ENCODE results near the gene SERPINE1.
"Not testable (repeated sequence)": the region's sequence is repeated elsewhere in the genome, so short reads cannot be mapped to it uniquely, and the experiment has no call there.

SERPINE1 gene

DNA sequence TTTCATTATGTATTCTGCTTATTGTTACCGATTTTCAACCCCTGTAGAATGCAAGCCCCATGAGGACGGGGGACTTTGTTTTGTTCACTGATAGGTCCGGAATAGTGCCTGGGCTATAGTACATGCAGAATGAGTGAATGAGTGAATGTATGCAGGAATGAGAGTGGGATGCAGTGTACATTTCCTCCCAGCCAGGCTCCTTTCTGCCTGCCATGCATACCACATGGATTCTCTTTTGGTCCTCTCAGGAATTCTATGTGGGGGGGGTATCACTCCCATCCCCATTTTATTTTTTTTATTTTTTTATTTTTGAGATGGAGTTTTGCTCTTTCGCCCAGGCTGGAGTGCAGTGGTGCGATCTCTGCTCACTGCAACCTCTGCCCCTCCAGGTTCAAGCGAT lies 24.9 kb upstream of the SERPINE1 start:
- no peak for DNase-seq

GRCh38 chr7:101103701-101104100 lies 23.2 kb upstream of the SERPINE1 start:
- DNase-seq = not testable (repeated sequence)

DNA sequence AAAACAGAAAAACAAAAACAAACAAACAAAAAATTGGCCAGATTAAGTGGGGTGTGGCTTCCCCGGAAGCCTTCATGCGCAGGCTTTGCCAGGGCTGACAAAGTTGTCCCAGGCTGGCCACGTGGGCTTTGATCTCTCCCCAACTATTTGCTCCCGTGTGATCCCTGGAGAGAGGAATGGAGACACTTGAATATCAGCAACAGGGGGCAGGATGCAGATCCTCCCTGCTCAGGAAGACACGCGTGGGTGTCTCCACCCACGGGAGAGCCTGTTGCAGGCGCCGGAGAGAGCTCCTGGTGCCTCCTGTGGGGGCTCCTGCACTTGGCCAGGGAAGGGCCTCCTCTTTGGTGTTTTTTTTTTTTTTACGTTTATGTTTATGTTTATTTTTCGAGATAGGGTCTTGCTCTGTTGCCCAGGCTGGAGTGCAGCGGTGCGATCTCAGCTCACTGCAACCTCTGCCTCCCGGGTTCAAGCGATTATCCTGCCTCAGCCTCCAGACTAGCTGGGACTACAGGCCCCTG lies 22.7 kb upstream of the SERPINE1 start:
- DNase-seq = no peak

DNA sequence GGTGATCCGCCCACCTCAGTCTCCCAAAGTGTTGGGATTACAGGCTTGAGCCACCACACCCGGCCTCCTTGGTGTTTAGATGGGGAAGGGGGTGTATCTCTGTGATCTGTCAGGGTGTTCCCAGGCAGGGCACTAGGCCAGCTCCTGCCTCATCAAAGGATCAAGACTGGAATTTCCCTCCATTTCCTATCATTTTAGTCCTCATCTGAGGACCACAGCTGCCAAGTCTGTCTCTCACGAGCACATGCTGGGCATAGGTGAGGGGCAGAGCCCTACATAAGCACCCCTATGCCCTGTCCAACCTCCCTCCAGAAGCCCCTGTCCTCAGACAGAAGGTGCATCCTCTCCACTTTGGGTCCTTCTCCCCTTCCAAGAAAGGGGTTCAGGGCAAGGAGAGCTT lies 22.1 kb upstream of the SERPINE1 start:
- DNase-seq = no peak

DNA sequence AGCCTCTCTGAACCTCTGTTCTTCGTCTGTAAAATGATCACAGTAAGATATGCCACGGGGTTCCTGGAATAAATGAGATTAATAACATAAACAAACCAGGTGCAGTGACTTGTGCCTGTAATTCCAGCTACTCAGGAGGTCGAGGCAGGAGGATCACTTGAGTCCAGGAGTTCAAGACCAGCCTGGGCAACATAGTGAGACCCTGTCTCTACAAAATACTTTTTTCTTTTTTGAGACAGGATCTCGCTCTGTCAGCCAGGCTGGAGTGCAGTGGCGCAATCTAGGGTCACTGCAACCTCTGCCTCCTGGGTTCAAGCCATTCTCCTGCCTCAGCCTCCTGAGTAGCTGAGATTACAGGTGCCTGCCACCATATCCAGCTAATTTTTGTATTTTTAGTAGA lies 21.7 kb upstream of the SERPINE1 start:
- not testable (repeated sequence) for DNase-seq

DNA sequence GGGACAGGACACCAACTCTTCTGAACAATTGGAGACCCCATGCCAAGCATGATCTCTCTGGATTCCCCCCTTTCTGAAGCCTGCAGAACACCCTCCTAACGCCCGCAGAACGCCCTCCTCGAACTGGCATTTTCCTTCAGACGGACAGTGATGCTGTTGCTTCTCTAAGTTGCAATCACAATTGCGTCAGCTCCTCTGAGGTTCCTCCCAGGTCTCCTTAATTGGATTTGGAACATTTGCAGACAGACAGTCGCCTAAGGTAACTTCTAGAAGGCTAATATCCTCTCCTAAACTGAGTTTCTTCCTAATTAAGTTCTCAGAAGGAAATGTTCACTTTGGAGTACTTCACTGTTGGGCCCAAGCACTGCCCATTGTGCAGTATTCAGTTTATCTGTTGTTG lies 20.5 kb upstream of the SERPINE1 start:
- no peak for DNase-seq

- no peak for DNase-seq
Observed at GRCh38 chr7:101108330-101108857, 18.5 kb upstream of the SERPINE1 start.

DNA sequence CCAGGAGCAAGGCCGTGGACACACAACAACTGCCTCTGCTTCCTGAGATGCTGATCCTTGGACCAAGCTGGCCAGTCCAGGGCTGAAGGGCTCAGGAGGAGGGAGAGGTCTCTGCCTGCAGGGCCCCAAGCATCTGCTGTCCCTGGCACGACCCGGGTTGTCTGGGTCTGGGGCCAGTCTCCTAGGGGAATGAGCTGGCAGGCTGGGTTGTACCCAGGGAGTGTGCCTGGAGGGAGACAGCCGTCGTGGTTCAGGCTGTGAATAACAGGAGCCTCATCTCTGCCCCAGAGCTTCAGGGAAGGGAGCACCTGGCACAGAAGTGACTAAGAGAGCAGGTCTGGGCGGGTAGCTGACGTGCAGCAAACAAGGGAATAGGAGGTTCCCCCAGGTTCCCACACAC lies 17.9 kb upstream of the SERPINE1 start:
- no peak for DNase-seq

GRCh38 chr7:101109368-101109767 lies 17.5 kb upstream of the SERPINE1 start:
- no peak for DNase-seq

GRCh38 chr7:101111261-101111660 lies 15.6 kb upstream of the SERPINE1 start:
- no peak for DNase-seq

GRCh38 chr7:101112233-101112632 lies 14.7 kb upstream of the SERPINE1 start:
- DNase-seq = no peak

GRCh38 chr7:101113140-101113539 lies 13.8 kb upstream of the SERPINE1 start:
- not testable (repeated sequence) for DNase-seq

GRCh38 chr7:101113836-101114235 lies 13.1 kb upstream of the SERPINE1 start:
- DNase-seq = no peak

DNA sequence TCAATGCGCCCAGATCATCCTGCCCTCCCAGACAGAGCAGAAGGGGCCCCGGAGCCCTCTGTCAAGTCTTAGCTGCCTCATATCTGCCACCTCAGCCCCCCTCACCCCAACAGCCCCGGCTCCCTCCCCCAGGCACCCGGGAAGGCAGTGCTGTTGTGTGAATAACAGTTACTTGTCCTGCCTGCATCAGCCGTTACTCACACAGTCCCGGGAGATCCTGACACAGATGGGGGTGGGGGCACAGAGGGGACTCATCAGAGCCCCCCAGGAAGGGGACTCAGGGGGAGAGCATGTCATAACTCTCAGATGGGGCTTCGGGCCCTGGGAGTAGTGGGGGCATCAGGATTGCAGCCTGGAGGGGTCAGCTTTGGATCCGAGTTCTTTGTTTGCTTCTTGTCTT lies 12.4 kb upstream of the SERPINE1 start:
- no peak for DNase-seq

DNA sequence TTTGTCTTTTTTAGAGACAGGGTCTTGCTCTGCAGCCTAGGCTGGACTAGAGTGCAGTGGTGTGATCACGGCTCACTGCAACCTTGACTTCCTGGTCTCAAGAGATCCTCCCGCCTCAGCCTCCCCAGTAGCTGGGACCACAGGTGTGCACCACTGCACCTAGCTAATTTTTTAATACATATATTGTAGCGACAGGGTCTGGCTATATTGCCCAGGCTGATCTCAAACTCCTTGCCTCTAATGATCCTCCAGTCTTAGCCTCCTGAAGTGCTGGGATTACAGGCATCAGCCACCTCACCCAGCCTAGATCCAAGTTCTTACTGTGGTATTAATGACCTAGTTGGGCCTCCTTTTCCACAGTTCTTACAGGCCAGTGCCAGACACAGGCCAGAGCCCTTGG lies 11.7 kb upstream of the SERPINE1 start:
- no peak for DNase-seq

DNA sequence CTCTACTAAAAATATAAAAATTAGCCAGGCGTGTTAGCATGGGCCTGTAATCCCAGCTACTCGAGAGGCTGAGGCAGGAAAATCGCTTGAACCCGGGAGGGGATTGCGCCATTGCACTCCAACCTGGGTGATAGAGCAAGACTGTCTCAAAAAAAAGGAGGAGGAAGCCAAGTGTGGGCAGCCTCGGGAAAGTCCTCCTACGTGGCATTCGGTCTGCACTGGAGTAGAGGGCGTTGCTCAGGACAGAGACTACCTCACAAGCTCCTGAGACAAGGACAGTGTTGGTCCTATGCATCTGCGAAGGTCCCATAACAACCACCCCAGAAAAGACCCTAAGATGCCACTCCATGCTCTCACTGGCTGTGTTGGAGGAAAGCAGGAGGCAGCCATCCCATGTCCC lies 10.0 kb upstream of the SERPINE1 start:
- no peak for DNase-seq

GRCh38 chr7:101118856-101119255 lies 8.0 kb upstream of the SERPINE1 start:
- no peak for DNase-seq

GRCh38 chr7:101119876-101120275 lies 7.0 kb upstream of the SERPINE1 start:
- DNase-seq = no peak

- no peak for DNase-seq
Observed at GRCh38 chr7:101120315-101120714, 6.6 kb upstream of the SERPINE1 start.

DNA sequence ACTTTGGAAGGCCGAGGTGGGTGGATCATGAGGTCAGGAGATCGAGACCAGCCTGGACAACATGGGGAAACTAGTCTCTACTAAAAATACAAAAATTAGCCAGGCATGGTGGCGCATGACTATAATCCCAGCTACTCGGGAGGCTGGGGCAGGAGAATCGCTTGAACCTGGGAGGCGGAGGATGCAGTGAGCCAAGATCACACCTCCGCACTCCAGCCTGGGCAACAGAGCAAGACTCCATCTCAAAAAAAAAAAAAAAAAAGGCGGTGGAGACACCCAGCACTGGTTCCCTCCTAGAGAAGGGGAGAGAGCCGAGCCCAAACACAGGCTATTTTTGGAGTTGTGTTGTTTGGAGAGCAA lies 5.3 kb upstream of the SERPINE1 start:
- DNase-seq = not testable (repeated sequence)

DNA sequence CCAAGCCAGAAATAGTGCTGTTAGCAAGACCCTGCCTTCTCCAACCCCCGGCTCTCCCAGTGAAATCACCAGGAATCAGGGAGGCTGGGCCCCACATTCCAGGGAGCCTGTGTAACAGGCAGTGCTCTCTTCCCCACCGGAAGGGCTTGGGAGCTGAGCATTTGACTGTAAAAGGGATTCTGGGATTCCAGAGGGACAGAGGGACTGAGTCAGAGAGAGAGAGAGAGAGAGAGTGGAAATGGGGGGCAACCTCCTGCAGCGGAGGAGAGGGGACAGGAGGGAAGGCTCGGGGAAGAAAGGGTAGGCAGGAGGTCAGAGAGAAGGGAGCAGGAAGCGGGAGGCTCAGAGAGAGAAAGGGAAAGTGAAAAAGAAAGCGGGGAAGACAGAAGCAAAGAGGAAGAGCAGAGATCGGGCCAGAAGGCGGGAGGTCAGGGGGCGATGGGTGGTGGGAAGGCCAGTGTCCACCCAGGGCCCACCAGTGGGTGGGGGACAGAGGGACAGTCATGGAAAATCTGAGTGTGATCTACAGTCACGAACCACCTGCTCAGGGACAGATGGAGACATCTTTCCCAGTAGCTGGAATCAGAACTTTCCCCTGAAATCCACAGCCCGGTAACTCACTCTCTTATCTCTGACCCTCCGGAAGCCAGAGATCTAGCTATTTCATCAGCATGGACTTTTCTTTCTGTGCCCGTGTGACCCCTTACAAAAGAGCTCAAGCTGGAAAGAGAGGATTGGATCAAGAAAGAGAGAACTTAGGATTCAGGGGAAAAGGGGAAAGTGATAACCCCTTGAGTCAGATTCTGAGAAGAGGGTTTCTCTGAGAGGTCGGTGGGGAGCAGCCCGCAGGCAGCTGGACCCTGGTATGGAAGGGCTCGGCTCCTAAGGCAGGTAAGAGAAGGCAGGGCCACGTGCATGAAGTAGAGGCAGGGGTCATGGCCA lies 4.6 kb upstream of the SERPINE1 start:
- DNase-seq = no peak

GRCh38 chr7:101122933-101123702 lies 3.8 kb upstream of the SERPINE1 start:
- no peak for DNase-seq

GRCh38 chr7:101123703-101124068 lies 3.2 kb upstream of the SERPINE1 start:
- no peak for DNase-seq
